Breast epithelium (tissue), 4 donors: ENCODE results near the gene GLO1. TPM values are rescaled to one million over a fixed set of nuclear protein-coding genes. Genes with fewer than 3 reads are reported as not detected.

ENCODE experiments used
- DNase-seq, 2 donors: peaks; one replicate each; pipeline ENCODE4 v3.0.0-alpha.2; 2019; ENCODE audit warnings: low spot score in 2 of 2
- H3K27ac ChIP-seq, 2 donors: fragments of 200-600 bp; sonication (generic) in 1 of 2; one replicate each; pipeline ENCODE4 v1.5.1; 2016 to 2019; ENCODE audit warnings: mild to moderate bottlenecking in 1 of 2
- H3K27me3 ChIP-seq, 2 donors: fragments of 200-600 bp; sonication (generic) in 1 of 2; one replicate each; pipeline versions ENCODE4 v1.5.1 to v1.6.0; 2017 to 2019; ENCODE audit warnings: control low read depth in 1 of 2, mild to moderate bottlenecking in 1 of 2
- H3K36me3 ChIP-seq: fragments of 200-600 bp; one replicate; pipeline ENCODE4 v1.5.1; 2019
- H3K4me1 ChIP-seq, 2 donors: fragments of 200-600 bp; sonication (generic); one replicate each; pipeline ENCODE4 v1.5.1; 2016 to 2019; ENCODE audit warnings: control low read depth in 1 of 2
- H3K4me3 ChIP-seq, 3 donors: fragments of 200-600 bp; sonication (generic); 1 replicate in 2 of 3; 2 replicates in 1 of 3; pipeline ENCODE4 v1.5.1; 2016 to 2019; ENCODE audit warnings: mild to moderate bottlenecking in 3 of 3, moderate library complexity in 2 of 3
- H3K9me3 ChIP-seq, 2 donors: fragments of 200-600 bp; sonication (generic) in 1 of 2; one replicate each; pipeline ENCODE4 v1.5.1; 2016 to 2019; ENCODE audit warnings: control low read depth in 1 of 2
- POLR2A ChIP-seq: fragments of 450-650 bp; IDR thresholded peaks from one replicate; pipeline ENCODE4 v1.6.1; 2016; ENCODE audit warnings: antibody characterized with exemption, mild to moderate bottlenecking, moderate library complexity
- POLR2AphosphoS5 ChIP-seq, 3 donors: sonication (generic); formaldehyde crosslinking; IDR thresholded peaks; one replicate each; pipeline ENCODE4 v1.6.1; 2017; ENCODE audit warnings: antibody characterized with exemption in 3 of 3
- intact Hi-C: fragments of 100-400 bp; cut with DNase I; formaldehyde crosslinking; loops from one replicate; pipeline ENCODE4 v1.15.1; 2023; ENCODE audit warnings: low total_unique reads
- total RNA-seq, 3 donors: library from RNA; depleted of rRNA; stranded (reverse); fragments of >200 nt; gene quantifications; one replicate each; pipeline ENCODE4 v1.1.0, GENCODE V29; 2016
- TF ChIP-seq, protein P1 (sequence below), 3 donors: fragments of 450-650 bp; IDR thresholded peaks; one replicate each; pipeline ENCODE4 v1.5.1; 2016 to 2017; ENCODE audit warnings: antibody characterized with exemption in 3 of 3, mild to moderate bottlenecking in 3 of 3, moderate library complexity in 3 of 3

The GLO1 gene
- total RNA-seq, 3 donors from 2014 or later = 59.0 to 113 (median 79.3) TPM

- Histone ChIP-seq H3K4me3 (no peak overlapping the region), H3K36me3 (peaks cover 4% of the 10 kb centered on the region)
- TF ChIP-seq POLR2A = no peak
- TF ChIP-seq POLR2AphosphoS5 (IDR thresholded peaks at IDR 0.05) = no peak
- TF ChIP-seq, protein P1, sequence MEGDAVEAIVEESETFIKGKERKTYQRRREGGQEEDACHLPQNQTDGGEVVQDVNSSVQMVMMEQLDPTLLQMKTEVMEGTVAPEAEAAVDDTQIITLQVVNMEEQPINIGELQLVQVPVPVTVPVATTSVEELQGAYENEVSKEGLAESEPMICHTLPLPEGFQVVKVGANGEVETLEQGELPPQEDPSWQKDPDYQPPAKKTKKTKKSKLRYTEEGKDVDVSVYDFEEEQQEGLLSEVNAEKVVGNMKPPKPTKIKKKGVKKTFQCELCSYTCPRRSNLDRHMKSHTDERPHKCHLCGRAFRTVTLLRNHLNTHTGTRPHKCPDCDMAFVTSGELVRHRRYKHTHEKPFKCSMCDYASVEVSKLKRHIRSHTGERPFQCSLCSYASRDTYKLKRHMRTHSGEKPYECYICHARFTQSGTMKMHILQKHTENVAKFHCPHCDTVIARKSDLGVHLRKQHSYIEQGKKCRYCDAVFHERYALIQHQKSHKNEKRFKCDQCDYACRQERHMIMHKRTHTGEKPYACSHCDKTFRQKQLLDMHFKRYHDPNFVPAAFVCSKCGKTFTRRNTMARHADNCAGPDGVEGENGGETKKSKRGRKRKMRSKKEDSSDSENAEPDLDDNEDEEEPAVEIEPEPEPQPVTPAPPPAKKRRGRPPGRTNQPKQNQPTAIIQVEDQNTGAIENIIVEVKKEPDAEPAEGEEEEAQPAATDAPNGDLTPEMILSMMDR (IDR thresholded peaks at IDR 0.05) = no peak
These were observed 18.0 kb downstream of the GLO1 start for GRCh38 chr6:38684904-38685303.

DNA sequence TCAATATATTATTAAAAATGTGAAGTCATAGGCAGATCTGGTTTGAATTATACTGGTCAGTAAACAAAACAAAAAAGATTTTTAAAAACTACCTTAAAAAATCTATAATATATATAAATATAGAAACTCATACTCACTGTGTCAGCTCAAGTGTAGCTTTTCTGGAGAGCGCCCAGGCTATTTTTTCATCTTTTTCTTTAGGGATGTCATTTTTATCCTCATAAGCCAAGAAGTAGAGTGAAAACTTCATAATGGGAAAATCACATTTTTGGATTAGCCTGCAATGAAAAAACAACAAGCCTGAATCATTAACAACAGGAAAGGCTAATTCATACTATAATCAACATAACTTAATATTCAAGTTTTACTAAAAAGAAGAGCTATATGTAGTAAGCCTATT is 18.7 kb downstream of the GLO1 start:
- no peaks in the 10 kb centered on the region for H3K4me1 ChIP-seq
- no peak for DNase-seq
- H3K9me3 ChIP-seq = no peaks in the 10 kb centered on the region
- H3K27ac ChIP-seq = no peak overlapping the region
- H3K4me3 ChIP-seq = no peak overlapping the region
- TF ChIP-seq, protein P1 (IDR thresholded peaks at IDR 0.05) = no peak
- TF ChIP-seq POLR2A = no peak
- H3K36me3 ChIP-seq = peaks cover 4% of the 10 kb centered on the region
- intact Hi-C loops = no loop called here
- no peaks in the 10 kb centered on the region for H3K27me3 ChIP-seq

More at GRCh38 chr6:38684904-38685303, 18.0 kb downstream of the GLO1 start:
- no peak for DNase-seq
- H3K9me3 ChIP-seq = no peaks in the 10 kb centered on the region
- H3K27ac ChIP-seq = no peak overlapping the region
- intact Hi-C loops = no loop called here
- H3K4me1 ChIP-seq = no peaks in the 10 kb centered on the region
- no peaks in the 10 kb centered on the region for H3K27me3 ChIP-seq

GRCh38 chr6:38681850-38682249 is 21.1 kb downstream of the GLO1 start:
- intact Hi-C loops = no loop called here
- peaks cover 5% of the 10 kb centered on the region for H3K36me3 ChIP-seq
- no peaks in the 10 kb centered on the region for H3K4me1 ChIP-seq
- DNase-seq = no peak
- H3K27ac ChIP-seq = no peak overlapping the region
- no peaks in the 10 kb centered on the region for H3K27me3 ChIP-seq
- H3K9me3 ChIP-seq = no peaks in the 10 kb centered on the region
- H3K4me3 ChIP-seq = no peak overlapping the region
- TF ChIP-seq, protein P1 (IDR thresholded peaks at IDR 0.05) = no peak
- TF ChIP-seq POLR2AphosphoS5 (IDR thresholded peaks at IDR 0.05) (no peak), POLR2A (no peak)

- no peak for TF ChIP-seq POLR2AphosphoS5 (IDR thresholded peaks at IDR 0.05)
- TF ChIP-seq, protein P1 (IDR thresholded peaks at IDR 0.05) = no peak
- no peak for TF ChIP-seq POLR2A
- H3K4me1 ChIP-seq = no peaks in the 10 kb centered on the region
- no peaks in the 10 kb centered on the region for H3K9me3 ChIP-seq
- DNase-seq = no peak
- peaks cover 8% of the 10 kb centered on the region for H3K36me3 ChIP-seq
- no peak overlapping the region for H3K4me3 ChIP-seq
- H3K27me3 ChIP-seq = no peaks in the 10 kb centered on the region
- no peak overlapping the region for H3K27ac ChIP-seq
- intact Hi-C loops = no loop called here
These were observed 23.3 kb downstream of the GLO1 start for GRCh38 chr6:38679668-38680067.

GRCh38 chr6:38678178-38678760 is 24.7 kb downstream of the GLO1 start:
- Histone ChIP-seq H3K4me3 (no peak overlapping the region), H3K9me3 (no peaks in the 10 kb centered on the region), H3K4me1 (no peaks in the 10 kb centered on the region), H3K27ac (no peak overlapping the region), H3K27me3 (no peaks in the 10 kb centered on the region), H3K36me3 (peaks cover 8% of the 10 kb centered on the region)
- no peak for DNase-seq
- TF ChIP-seq, protein P1 (IDR thresholded peaks at IDR 0.05) = no peak
- TF ChIP-seq POLR2AphosphoS5 (IDR thresholded peaks at IDR 0.05) (no peak), POLR2A (no peak)
- intact Hi-C loops = no loop called here
